Skin epidermis (tissue), 12 donors: ENCODE results near the gene TCF7L2.

Experiments
- H3K27ac ChIP-seq, 21 experiments: fragments of 200-600 bp; sonication (generic) in 11 of 21; one replicate each; pipeline ENCODE4 v1.5.0; 2020; ENCODE audit warnings: mild to moderate bottlenecking in 3 of 21, inconsistent platforms in 2 of 21, moderate library complexity in 2 of 21
- H3K4me3 ChIP-seq, 7 experiments: fragments of 200-600 bp; sonication (generic) in 2 of 7; one replicate each; pipeline ENCODE4 v1.5.0; 2020; ENCODE audit warnings: inconsistent platforms in 2 of 7, mild to moderate bottlenecking in 2 of 7, moderate library complexity in 1 of 7

TCF7L2 gene

DNA sequence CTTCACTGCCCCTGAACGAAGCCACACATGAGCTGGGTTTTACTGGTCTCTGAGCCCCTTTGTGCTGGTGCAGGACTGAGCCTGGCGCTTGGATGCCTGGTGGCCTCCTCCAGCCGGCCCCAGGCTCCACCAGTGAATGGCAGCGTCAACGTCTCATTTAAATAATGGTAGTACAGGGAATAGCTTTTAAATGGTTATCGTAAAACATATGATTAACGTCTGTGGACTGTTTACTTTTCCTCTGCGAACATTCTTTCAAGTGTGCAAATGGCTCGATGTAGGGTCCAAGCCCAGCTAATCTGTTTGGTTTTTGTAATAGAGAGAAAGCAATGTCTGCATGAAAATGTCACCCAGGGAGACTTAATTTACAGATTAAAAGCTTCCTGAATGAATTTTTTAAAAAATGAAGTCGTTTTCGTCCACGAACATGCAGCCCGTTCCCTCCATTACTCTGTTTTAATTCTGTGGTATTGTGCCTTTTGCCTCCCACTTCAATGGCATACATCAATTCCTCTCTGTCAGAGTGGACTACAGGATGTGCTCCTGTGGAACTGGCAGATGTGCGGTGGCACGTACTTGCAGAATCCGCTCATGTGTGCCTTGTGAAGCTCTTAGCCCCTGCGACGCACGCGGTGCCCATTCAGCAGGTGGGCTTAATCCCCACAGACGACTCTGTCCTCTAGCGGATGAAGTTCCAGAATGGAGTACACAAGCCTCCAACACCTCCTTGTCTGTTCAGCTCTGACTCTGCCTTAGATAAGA lies 192.7 kb downstream of the TCF7L2 start:
- Histone ChIP-seq H3K27ac (no peak overlapping the region), H3K4me3 (no peak overlapping the region)

DNA sequence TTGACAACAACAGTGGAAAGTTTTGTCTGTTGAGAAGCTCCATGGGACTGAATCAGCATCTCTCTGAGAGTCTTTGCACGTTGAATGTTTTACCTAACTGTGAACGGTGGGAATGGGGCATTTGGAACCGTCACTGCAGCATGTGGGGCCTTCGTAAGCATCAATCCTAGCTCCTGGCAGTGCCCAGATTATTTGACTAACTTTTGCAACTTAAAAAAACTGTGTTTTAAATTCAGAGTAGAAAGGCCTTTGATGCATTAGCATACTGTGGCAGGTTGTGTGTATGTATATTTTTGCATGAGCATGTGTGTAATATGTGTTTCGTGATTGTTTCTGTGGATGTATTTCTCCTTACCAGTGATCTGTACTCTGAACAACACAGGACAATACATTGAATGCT lies 194.5 kb downstream of the TCF7L2 start:
- H3K4me3 ChIP-seq, result no peak overlapping the region
- H3K27ac ChIP-seq, result no peak overlapping the region

DNA sequence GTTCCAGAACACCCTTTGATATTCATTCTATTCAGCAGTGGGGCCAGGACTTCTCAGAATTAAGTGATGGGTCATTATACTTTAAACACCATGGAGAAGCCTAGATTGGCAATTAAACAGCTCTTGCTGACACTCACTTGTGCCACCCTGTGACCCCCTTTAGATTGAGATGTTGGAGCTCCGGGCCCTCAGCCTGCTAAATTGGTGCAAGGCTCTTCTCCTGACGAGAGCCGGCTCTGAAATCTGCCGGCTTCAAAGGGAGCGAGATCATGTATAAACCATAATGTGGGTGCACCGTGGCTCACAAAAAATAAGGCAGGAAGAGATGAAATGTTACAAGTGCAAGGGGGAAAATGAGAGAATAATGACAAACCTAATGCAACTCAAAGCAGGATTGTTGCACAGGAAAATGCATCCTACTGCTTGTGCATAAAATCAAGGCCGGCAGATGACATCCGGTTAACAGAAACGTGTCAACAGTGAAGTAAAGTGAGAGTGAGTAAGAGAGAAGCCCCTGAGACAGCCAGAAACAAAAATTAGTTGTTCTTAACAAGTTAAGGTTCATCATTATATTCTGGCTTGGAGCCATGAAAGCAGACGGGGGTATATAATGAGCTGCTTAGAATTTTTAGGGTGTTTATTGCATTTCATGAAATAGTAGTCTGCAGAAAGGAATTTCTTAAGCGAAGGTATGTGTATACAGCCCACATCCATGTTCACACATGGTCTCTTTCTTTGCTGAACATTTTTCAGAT lies 198.2 kb downstream of the TCF7L2 start:
- H3K4me3 ChIP-seq, result no peak overlapping the region
- H3K27ac ChIP-seq, result no peak overlapping the region

DNA sequence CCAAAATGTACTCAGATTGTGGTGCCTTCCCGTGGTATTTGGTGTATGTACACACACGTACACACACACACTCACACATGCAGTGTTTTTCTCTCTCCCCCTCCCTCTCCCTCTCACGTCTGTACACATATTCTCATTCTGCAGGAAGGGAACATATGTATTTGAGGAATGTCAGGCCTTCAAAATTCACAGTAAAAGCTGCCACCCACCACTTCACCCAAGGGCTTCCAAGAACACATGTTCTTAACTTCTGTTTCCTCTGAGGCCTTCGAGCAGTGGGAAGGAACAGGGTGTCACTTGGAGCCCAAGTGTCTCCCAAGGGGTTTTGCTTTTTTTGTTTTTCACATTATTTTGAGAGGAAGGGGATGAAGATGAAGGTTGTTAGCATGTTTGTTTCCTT lies 198.9 kb downstream of the TCF7L2 start:
- no peak overlapping the region for H3K4me3 ChIP-seq
- no peak overlapping the region for H3K27ac ChIP-seq

DNA sequence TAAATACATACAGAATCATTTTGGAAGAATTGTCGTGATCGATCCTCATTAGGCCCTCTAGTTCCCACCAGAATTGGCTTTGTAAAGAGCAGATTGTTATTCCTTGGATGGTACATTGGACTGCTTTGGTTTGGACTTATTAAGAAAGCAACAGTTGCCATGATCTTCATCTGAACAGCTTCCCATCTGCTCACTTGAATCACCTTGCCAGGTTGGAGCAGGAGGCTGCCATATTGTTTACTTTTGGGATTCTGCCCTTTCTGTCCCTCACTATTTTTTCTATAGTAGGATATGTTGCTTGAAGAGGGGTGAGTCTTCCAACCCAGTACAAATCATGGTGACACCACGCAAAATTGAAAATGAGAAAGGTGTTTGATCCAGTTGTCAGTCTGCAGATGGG lies 199.6 kb downstream of the TCF7L2 start:
- Histone ChIP-seq H3K27ac (no peak overlapping the region), H3K4me3 (no peak overlapping the region)

DNA sequence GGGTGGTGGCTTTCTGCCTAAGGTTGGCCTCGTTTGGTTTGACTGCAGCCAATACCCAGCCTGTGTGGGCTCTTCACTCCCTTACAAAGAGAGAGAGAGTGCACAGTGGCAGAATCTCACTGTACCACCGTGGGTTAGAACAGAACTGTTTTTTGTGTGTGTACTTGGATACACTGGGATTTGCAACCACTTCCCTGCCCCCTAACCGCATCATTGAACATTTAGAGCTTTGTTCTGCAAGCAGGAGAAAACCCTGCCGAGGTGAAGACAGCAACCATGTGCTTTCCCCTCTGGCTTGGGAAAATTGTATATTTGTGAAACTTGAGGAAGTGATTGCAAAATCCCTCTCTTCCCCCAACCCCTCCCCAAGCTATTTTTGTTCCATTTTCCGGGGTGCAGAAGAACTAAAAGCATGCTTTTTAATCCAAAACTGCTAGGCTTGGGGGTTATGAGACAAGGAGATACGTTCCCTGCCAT lies 201.2 kb downstream of the TCF7L2 start:
- no peak overlapping the region for H3K4me3 ChIP-seq

DNA sequence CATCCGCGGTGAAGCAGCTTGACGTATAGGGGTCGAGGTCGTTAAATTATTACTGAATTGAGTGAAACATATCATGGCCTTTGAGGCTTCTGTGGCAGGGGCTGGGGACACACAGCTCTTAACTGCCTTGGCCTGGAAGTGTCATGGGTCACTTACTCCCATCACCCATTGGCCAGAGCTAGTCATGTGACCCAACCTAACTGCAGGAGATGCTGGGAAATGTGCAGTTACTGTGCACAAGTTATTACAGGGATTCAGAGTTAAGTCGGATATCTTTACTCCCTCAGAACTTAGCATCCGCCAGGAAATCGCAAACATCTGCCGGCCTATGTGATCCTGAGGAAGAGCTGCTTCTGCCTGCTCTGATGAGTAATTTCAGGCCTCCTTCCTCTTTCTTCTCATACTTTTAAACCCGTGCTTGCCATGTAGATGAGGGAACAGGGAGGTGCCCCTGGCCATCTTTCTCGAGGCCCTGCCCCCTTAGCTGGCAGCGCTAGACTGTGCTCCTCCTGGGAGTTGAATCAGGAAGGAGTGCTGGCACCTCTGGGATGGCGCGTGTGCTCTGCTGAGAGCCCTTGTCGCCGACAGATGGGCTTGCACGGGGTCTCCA lies 203.6 kb downstream of the TCF7L2 start:
- Histone ChIP-seq H3K27ac (no peak overlapping the region), H3K4me3 (no peak overlapping the region)

More for the DNA sequence above, 201.2 kb downstream of the TCF7L2 start:
- no peak overlapping the region for H3K27ac ChIP-seq

DNA sequence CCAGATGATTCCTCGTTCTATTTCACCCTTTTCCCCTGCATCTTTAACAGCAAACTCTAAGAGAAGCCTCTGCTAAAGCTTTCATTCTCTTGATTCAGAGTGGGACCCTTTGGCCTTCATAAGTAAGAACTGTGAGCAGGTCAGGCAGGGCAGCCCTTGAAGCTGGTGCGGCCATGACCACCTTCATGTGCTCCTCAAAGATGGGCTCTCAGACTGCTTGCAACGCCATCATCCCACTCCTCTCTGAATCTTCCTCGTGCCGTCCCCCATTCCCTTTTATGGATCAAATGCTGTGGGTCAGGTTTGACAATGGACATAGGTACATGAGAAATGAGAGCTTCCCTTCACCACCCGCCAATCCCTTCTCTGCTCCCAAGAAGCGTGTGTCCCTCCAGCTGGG lies 207.4 kb downstream of the TCF7L2 start:
- Histone ChIP-seq H3K4me3 (no peak overlapping the region), H3K27ac (no peak overlapping the region)

DNA sequence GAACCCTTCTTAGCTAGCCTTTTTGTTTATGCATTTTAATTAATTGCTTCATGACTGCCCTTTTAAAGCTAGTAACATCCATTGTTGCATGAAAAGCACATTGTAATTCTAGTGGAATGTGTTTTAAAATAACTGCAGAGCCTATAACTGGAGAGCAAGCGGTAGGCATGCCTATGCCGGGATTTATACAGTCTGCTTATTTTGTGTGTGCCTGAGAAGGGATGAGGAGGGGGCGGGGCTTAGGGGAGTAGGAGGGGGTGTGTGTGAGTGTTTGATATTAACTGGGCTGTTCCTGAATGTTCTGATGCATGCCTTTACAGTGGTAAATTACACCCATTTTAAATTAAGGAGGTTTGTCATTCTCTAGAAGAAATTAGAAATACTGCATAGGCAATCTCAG lies 208.1 kb downstream of the TCF7L2 start:
- Histone ChIP-seq H3K27ac (no peak overlapping the region), H3K4me3 (no peak overlapping the region)

DNA sequence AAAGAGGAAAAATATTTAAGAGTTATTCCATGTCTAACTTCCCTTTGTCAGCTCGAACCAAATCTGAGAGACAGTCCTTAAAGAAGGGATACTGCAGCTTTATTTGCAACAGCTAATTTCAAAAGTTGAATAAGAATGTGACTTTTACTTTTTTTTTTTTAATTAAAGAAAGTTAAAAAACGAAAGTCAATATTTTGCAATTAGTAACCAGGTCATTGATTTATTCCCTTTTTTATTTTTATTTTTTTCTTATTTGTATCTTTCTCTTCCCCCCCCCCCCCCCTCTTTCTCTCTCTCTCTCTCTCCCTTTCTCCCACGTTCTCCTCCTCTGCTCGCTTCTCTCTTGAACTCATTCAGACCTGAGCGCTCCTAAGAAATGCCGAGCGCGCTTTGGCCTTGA lies 209.5 kb downstream of the TCF7L2 start:
- no peak overlapping the region for H3K27ac ChIP-seq
- no peak overlapping the region for H3K4me3 ChIP-seq

DNA sequence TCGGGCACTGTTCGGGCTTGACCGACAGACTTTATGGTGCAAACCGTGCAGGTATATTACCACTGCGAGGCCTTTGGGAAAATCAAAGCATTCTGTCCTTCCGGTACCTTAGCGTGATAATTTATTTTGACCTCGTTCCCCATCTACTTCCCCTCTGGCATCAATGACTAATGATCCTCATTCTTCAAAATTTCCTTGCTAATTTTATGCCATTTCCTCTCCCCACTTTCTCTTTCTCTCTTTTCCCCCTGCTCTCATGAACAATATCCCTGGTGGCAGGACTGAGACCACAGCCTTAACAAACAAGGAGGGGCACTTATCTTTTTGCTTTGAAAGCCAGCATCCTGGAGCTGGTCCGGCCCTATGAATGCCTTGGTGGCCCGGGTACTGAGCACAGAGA lies 210.6 kb downstream of the TCF7L2 start:
- H3K4me3 ChIP-seq, result no peak overlapping the region
- no peak overlapping the region for H3K27ac ChIP-seq

DNA sequence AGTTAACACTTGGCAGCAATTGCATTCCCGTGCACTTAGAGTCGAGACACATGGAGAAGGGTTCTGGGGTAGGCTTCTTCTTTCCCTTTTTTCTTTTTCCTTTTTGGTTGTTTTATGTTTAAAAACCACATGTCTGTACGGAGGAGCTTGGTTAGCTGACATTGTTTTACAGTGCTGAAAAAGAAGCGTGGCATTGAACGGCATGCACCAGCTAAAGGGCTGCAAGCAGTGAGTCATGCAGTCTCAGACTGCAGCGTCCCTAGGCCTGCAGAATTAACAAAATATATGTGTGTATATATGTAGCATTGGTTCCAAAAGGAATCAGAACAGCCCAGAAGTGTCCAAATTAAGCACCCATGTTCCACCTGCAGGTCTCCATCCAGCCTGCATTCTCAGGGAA lies 211.0 kb downstream of the TCF7L2 start:
- no peak overlapping the region for H3K4me3 ChIP-seq
- no peak overlapping the region for H3K27ac ChIP-seq

DNA sequence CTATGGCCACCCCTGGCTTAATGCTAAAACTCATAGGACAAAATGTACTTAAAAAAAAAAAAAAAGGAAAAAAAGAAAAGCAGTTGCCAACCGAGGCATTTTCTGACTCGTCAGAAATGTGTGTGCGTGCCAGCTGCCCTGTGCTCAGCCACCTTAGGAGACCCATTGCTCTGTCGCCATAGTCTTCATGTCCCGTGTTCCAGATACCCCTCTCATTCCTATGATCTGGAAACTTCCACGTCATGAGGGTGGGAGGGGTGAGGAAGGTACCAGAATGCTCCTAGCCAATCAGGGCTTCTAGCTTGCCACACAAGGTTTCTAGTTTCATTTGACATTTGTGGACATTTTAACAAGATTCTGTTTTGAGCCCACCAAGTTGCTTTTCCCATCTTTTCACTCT lies 212.9 kb downstream of the TCF7L2 start:
- Histone ChIP-seq H3K4me3 (no peak overlapping the region), H3K27ac (no peak overlapping the region)

DNA sequence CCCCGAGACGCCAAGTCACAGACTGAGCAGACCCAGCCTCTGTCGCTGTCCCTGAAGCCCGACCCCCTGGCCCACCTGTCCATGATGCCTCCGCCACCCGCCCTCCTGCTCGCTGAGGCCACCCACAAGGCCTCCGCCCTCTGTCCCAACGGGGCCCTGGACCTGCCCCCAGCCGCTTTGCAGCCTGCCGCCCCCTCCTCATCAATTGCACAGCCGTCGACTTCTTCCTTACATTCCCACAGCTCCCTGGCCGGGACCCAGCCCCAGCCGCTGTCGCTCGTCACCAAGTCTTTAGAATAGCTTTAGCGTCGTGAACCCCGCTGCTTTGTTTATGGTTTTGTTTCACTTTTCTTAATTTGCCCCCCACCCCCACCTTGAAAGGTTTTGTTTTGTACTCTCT lies 215.6 kb downstream of the TCF7L2 start:
- H3K27ac ChIP-seq, result no peak overlapping the region
- no peak overlapping the region for H3K4me3 ChIP-seq

DNA sequence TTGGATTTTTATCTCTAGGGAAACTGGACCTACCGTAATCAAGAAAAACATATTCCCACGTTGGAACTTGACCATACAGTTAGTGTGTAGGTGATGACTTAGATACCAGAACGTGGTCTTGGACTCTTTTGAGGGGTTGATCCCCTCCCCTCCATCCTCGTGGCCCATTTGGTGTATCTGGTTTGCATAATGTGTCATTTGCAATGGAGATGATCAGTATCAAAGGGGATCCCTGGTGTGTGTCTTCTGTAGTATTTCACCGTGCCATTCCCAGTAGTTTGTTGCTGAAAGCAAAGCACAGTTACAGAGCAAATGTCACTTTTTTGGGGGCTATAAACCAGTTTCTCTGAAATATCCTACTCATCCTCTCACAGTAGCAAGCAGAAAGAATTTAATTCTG lies 217.7 kb downstream of the TCF7L2 start:
- no peak overlapping the region for H3K4me3 ChIP-seq
- no peak overlapping the region for H3K27ac ChIP-seq

DNA sequence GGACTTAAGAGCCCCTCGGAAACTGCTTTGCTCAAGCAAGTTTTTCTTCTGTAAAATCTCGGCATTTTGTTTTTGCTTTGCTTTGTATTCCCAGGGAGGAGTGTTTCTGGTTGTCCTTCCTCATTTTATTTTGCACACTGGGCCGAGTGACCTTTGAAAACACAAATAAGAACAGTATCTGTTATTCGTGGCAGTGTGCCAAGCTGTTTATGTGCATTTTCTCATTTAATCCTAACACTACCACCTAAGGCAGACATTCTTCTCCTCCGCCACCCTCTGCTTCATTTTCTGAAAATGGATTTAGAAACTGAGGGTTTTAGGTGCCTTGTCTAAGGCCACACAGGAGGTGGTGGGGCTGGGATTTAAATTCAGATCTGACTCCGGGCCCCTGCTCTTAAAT lies 218.5 kb downstream of the TCF7L2 start:
- H3K4me3 ChIP-seq, result no peak overlapping the region
- no peak overlapping the region for H3K27ac ChIP-seq

DNA sequence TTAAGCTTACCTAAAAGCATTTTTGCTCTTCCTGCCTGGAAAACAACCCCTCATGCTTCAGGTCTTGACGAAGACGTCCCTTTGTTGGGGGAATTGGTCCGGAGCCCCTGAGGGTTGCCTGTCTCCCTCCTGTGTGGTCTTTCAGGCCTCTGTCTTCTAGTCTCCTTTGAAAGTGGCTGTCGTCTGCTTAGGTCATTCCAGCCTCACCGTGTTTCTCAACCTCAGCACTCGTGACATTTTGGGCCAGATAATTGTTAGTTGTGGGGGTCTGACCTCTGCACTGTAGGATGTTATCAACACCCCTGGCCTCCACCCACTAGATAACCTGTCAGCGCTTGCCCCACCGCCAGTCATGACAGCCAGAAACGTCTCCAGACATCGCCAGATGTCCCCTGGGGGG lies 219.1 kb downstream of the TCF7L2 start:
- H3K4me3 ChIP-seq, result no peak overlapping the region
- no peak overlapping the region for H3K27ac ChIP-seq

DNA sequence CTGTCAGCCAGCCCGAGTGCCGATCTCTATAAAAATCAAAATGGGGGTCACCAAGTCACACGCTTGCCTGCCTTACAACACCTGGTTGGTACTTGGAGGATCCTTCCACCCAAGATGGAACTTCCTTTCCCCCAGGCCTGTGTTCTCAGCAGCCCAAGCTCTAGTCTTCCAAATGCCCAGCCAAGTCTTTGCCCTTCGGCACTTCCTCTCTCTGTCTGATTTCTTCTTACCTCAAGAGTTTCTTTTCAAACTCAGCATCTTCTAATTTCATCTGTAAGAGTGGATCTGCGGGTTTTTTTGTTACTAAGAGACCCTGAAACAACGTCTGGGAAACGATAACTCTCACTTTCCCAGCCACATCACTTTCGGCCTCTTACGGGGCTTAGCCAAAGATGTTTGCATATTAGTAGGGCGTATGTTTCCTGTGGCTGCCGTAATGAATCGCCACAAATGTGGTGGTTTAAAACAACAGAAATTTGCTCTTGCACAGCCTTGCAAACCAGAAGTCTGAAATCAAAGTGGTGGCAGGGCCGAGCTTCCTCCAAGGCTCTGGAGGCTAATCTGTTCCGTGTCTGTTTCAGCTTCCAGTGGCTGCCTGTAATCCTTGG lies 219.9 kb downstream of the TCF7L2 start:
- H3K27ac ChIP-seq, result no peak overlapping the region
- H3K4me3 ChIP-seq, result no peak overlapping the region

DNA sequence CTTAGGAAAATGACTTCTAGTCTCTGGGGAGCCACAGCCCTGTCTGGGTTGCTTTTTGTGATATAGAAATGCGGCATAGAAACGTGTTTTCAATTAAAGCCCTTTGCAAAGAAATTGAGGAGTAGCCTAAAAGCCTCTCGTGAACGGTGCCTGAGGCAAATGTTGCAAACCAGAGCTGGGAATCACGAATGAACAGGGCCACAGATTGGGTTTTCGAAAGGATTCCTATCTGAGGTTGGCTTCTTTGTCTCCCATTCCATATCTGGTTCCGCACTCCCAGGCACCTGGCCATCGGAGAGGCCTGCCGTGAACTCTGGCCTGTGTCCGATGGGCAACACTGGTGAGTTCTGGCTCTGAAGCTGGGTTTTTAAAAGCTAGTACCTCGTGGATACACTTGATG lies 221.6 kb downstream of the TCF7L2 start:
- Histone ChIP-seq H3K27ac (no peak overlapping the region), H3K4me3 (no peak overlapping the region)

DNA sequence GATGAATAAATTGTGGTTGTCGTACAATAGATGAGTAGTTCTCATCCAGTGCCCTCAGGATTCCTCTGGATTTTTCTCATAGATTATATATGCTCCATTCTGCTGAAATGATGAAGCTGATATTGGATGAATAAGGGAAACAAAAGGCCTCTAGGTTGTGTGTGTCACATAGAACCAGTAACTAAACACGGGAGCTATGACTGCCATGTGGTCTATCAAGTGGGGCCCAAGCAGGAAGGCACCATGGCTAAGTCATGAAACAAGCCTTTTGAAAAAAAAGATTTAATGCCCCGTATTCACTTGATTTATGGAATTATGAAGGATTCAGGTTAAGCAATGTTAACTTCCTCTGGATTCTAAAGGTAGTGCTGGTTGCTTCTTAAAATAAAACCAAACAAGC lies 225.1 kb downstream of the TCF7L2 start:
- H3K27ac ChIP-seq, result no peak overlapping the region
- H3K4me3 ChIP-seq, result no peak overlapping the region
